Measurements from ENCODE around the gene ANKLE2. TPM values are rescaled to one million over a fixed set of nuclear protein-coding genes. Genes with fewer than 3 reads are reported as not detected.

The ANKLE2 gene
- polyA plus RNA-seq, 1 donor from 2014 or later = 72.3 TPM

GRCh38 chr12:132727091-132727794 is 34.4 kb downstream of the ANKLE2 start:
- no peak for TF ChIP-seq MXI1 (conservative IDR thresholded peaks at IDR 0.05; ENCODE audit: poor library complexity, severe bottlenecking)
- no peak for TF ChIP-seq RAD21 (conservative IDR thresholded peaks at IDR 0.05)

GRCh38 chr12:132726386-132726785 is 35.2 kb downstream of the ANKLE2 start:
- H3K79me2 ChIP-seq (replicated peaks; ENCODE audit: insufficient read depth, low read length) = no peaks in the 10 kb centered on the region
- H3K9ac ChIP-seq (ENCODE audit: low read length) = no peak overlapping the region
- no peak overlapping the region for H3K4me2 ChIP-seq (ENCODE audit: low read length)
- TF ChIP-seq TAF1 (IDR thresholded peaks at IDR 0.05; ENCODE audit: low read depth) (no peak), REST (IDR thresholded peaks at IDR 0.05; ENCODE audit: borderline replicate concordance) (no peak), EZH2 (IDR thresholded peaks at IDR 0.05; ENCODE audit: borderline replicate concordance, insufficient read depth, low read length, poor library complexity, severe bottlenecking) (no peak), SMC3 (conservative IDR thresholded peaks at IDR 0.05; ENCODE audit: poor library complexity) (no peak), RAD21 (conservative IDR thresholded peaks at IDR 0.05) (no peak), CTCF (IDR thresholded peaks at IDR 0.05; ENCODE audit: poor library complexity, severe bottlenecking) (no peak), EP300 (conservative IDR thresholded peaks at IDR 0.05; ENCODE audit: poor library complexity, severe bottlenecking) (no peak), POLR2AphosphoS5 (IDR thresholded peaks at IDR 0.05) (no peak), MXI1 (conservative IDR thresholded peaks at IDR 0.05; ENCODE audit: poor library complexity, severe bottlenecking) (no peak)
- no peaks in the 10 kb centered on the region for H3K36me3 ChIP-seq (ENCODE audit: insufficient read depth, low read length)
- H3K9me2 ChIP-seq (ENCODE audit: insufficient read depth, low read length) = no peaks in the 10 kb centered on the region
- H4K20me1 ChIP-seq (ENCODE audit: insufficient read depth) = no peaks in the 10 kb centered on the region
- H3F3A ChIP-seq (ENCODE audit: insufficient read depth, low read length, poor library complexity, severe bottlenecking) = no peaks in the 10 kb centered on the region
- H3K27ac ChIP-seq (ENCODE audit: low read length) = no peak overlapping the region
- H2AFZ ChIP-seq (ENCODE audit: low read depth, low read length) = no peak overlapping the region
- H3K9me3 ChIP-seq (ENCODE audit: low read length) = no peaks in the 10 kb centered on the region
- no peaks in the 10 kb centered on the region for H3K27me3 ChIP-seq (ENCODE audit: insufficient read depth, low read depth, low read length)
- no peak overlapping the region for H3K4me3 ChIP-seq (ENCODE audit: low read length)

More at GRCh38 chr12:132727091-132727794, 34.4 kb downstream of the ANKLE2 start:
- Histone ChIP-seq H3K36me3 (ENCODE audit: insufficient read depth, low read length) (no peaks in the 10 kb centered on the region), H3K9me2 (ENCODE audit: insufficient read depth, low read length) (no peaks in the 10 kb centered on the region), H3K27me3 (ENCODE audit: insufficient read depth, low read depth, low read length) (no peaks in the 10 kb centered on the region), H3K4me3 (ENCODE audit: low read length) (no peak overlapping the region), H3K79me2 (replicated peaks; ENCODE audit: insufficient read depth, low read length) (no peaks in the 10 kb centered on the region), H3K4me2 (ENCODE audit: low read length) (no peak overlapping the region), H3F3A (ENCODE audit: insufficient read depth, low read length, poor library complexity, severe bottlenecking) (no peaks in the 10 kb centered on the region), H2AFZ (ENCODE audit: low read depth, low read length) (no peak overlapping the region), H4K20me1 (ENCODE audit: insufficient read depth) (no peaks in the 10 kb centered on the region), H3K9me3 (ENCODE audit: low read length) (no peaks in the 10 kb centered on the region), H3K27ac (ENCODE audit: low read length) (no peak overlapping the region), H3K9ac (ENCODE audit: low read length) (no peak overlapping the region)

All from neural cell (in vitro differentiated cells).